DND-41 (cell line): Measurements from ENCODE around the gene ARMC2.

Experiments
- ATAC-seq: fragments of 200-7000 bp; cut with Tn5 transposase; 3 replicates; pipeline ENCODE4 v1.9.1; 2021; ENCODE audit warnings: low read depth; ENCODE audit not compliant: insufficient read depth
- DNase-seq: peaks from one replicate; pipeline ENCODE4 v3.0.0-alpha.2; 2020
- H2AFZ ChIP-seq: 2 replicates; pipeline ENCODE4 v1.6.0; 2012; ENCODE audit warnings: low read depth, low read length
- H3K27ac ChIP-seq: 2 replicates; pipeline ENCODE4 v1.5.1; 2012; ENCODE audit warnings: low read length, inconsistent platforms
- H3K27me3 ChIP-seq: fragments of 200-600 bp; sonication (generic); 2 replicates; pipeline ENCODE4 v1.6.0; 2012; ENCODE audit warnings: low read length, mild to moderate bottlenecking, inconsistent platforms; ENCODE audit not compliant: insufficient read depth, poor library complexity
- H3K36me3 ChIP-seq: 2 replicates; pipeline ENCODE4 v1.5.1; 2012; ENCODE audit warnings: low read length, inconsistent platforms; ENCODE audit not compliant: insufficient read depth
- H3K4me1 ChIP-seq: 2 replicates; pipeline ENCODE4 v1.5.1; 2012; ENCODE audit warnings: mild to moderate bottlenecking, low read length; ENCODE audit not compliant: insufficient read depth
- H3K4me2 ChIP-seq: 2 replicates; pipeline ENCODE4 v1.6.0; 2012; ENCODE audit warnings: mild to moderate bottlenecking, moderate library complexity, low read length, inconsistent platforms; ENCODE audit not compliant: insufficient read depth
- H3K4me3 ChIP-seq, 2 experiments: fragments of 200-600 bp in 1 of 2; shearing (Covaris generic) in 1 of 2; 2 replicates each; pipeline ENCODE4 v1.5.1; 2012 to 2016; ENCODE audit warnings: inconsistent platforms in 2 of 2, low read length in 2 of 2, mild to moderate bottlenecking in 2 of 2, low read depth in 1 of 2, moderate library complexity in 1 of 2
- H3K79me2 ChIP-seq: 2 replicates; pipeline ENCODE4 v1.6.0; 2012; ENCODE audit warnings: low read length, inconsistent platforms; ENCODE audit not compliant: insufficient read depth
- H3K9ac ChIP-seq: 2 replicates; pipeline ENCODE4 v1.6.0; 2012; ENCODE audit warnings: low read depth, mild to moderate bottlenecking, inconsistent platforms, low read length, moderate library complexity
- H3K9me3 ChIP-seq: 2 replicates; pipeline ENCODE4 v1.5.1; 2012; ENCODE audit warnings: low read length, moderate library complexity, mild to moderate bottlenecking, inconsistent platforms; ENCODE audit not compliant: insufficient read depth, severe bottlenecking
- H4K20me1 ChIP-seq: 2 replicates; pipeline ENCODE4 v1.6.0; 2012; ENCODE audit warnings: low read length; ENCODE audit not compliant: insufficient read depth
- CTCF ChIP-seq: IDR thresholded peaks from 2 replicates; pipeline ENCODE4 v1.5.1; 2012; ENCODE audit warnings: borderline replicate concordance, low read length, moderate library complexity, mild to moderate bottlenecking; ENCODE audit not compliant: poor library complexity, severe bottlenecking; ENCODE audit errors: extremely low read depth
- EZH2 ChIP-seq: IDR thresholded peaks from 3 replicates; pipeline ENCODE4 v1.6.1; 2012; ENCODE audit warnings: borderline replicate concordance, low read depth, mild to moderate bottlenecking, moderate library complexity, low read length, inconsistent platforms; ENCODE audit not compliant: severe bottlenecking

ARMC2 gene

GRCh38 chr6:108806665-108807064 is 41.6 kb upstream of the ARMC2 start:
- H3K36me3 ChIP-seq: no peaks in the 10 kb centered on the region
- H3K4me2 ChIP-seq: no peak overlapping the region
- H3K9me3 ChIP-seq: no peaks in the 10 kb centered on the region
- H3K4me3 ChIP-seq: no peak overlapping the region
- TF ChIP-seq EZH2 (no peak), CTCF (no peak)
- H3K9ac ChIP-seq: no peak overlapping the region
- no peak overlapping the region for H3K27ac ChIP-seq
- DNase-seq: no peak
- no peaks in the 10 kb centered on the region for H3K79me2 ChIP-seq
- ATAC-seq: no peak
- no peaks in the 10 kb centered on the region for H4K20me1 ChIP-seq
- no peaks in the 10 kb centered on the region for H3K27me3 ChIP-seq
- H2AFZ ChIP-seq: no peak overlapping the region
- no peaks in the 10 kb centered on the region for H3K4me1 ChIP-seq

- H3K36me3 ChIP-seq: no peaks in the 10 kb centered on the region
- no peak overlapping the region for H3K9ac ChIP-seq
- H3K79me2 ChIP-seq: no peaks in the 10 kb centered on the region
- H3K4me2 ChIP-seq: no peak overlapping the region
- H3K27ac ChIP-seq: no peak overlapping the region
- H3K27me3 ChIP-seq: no peaks in the 10 kb centered on the region
- no peaks in the 10 kb centered on the region for H3K9me3 ChIP-seq
- H3K4me1 ChIP-seq: no peaks in the 10 kb centered on the region
- TF ChIP-seq CTCF (no peak), EZH2 (no peak)
- no peaks in the 10 kb centered on the region for H4K20me1 ChIP-seq
- DNase-seq: no peak
- H2AFZ ChIP-seq: no peak overlapping the region
- no peak overlapping the region for H3K4me3 ChIP-seq
- no peak for ATAC-seq
Measured at GRCh38 chr6:108807928-108808327, 40.3 kb upstream of the ARMC2 start.

GRCh38 chr6:108809211-108809610 is 39.0 kb upstream of the ARMC2 start:
- H3K4me2 ChIP-seq: no peak overlapping the region
- H3K27me3 ChIP-seq: no peaks in the 10 kb centered on the region
- H3K9me3 ChIP-seq: no peaks in the 10 kb centered on the region
- H3K27ac ChIP-seq: no peak overlapping the region
- no peak overlapping the region for H3K9ac ChIP-seq
- TF ChIP-seq CTCF (no peak), EZH2 (no peak)
- H4K20me1 ChIP-seq: no peaks in the 10 kb centered on the region
- ATAC-seq (no peak), DNase-seq (no peak)
- no peaks in the 10 kb centered on the region for H3K79me2 ChIP-seq
- no peaks in the 10 kb centered on the region for H3K36me3 ChIP-seq
- H3K4me1 ChIP-seq: no peaks in the 10 kb centered on the region
- no peak overlapping the region for H3K4me3 ChIP-seq
- no peak overlapping the region for H2AFZ ChIP-seq
